Frontal cortex (tissue), 4 donors: Measurements from ENCODE around the gene GALNT18. TPM values are rescaled to one million over a fixed set of nuclear protein-coding genes. Genes with fewer than 3 reads are reported as not detected.
A peak's percentile ranks its signal among the peaks of the same experiment; 100 is the strongest.

Experiments
- DNase-seq, 2 donors: peaks; one replicate each; pipeline ENCODE4 v3.0.0; 2012; ENCODE audit warnings: low spot score in 2 of 2
- FAIRE-seq: peaks from 2 replicates; lab custom pipeline; 2012; peaks lifted over from hg19 to GRCh38; lab: Jason Lieb, UNC
- total RNA-seq: library from RNA; depleted of rRNA; stranded (reverse); fragments of >200 nt; gene quantifications from one replicate; pipeline ENCODE4 v1.2.3, GENCODE V29; 2014
- donor health status: control.
- donor health status: control.
- donor health status: control.

Gene GALNT18
- total RNA-seq, 1 donor from 2014 or later: 20.4 TPM

DNA sequence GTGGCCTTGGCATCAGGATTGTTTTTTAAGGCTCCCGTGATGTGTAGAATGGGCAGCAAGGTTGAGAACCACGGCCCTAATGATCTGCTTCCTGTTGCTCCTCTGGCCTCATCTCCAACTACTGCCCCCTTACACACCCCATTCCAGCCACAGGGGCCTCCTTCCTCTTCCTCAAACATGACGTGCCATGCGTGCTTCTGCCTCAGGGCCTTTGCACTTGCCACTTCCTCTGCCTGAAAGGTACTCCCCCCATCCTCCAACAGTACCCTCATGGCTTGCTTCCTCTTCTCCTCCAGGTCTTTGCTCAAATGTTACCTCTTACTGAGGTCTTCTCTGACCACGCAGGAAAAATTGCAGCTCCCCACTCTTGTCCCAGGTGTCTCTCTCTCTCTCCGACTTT, 174.8 kb downstream of the GALNT18 start:
- no peak for FAIRE-seq
- DNase-seq: no peak

DNA sequence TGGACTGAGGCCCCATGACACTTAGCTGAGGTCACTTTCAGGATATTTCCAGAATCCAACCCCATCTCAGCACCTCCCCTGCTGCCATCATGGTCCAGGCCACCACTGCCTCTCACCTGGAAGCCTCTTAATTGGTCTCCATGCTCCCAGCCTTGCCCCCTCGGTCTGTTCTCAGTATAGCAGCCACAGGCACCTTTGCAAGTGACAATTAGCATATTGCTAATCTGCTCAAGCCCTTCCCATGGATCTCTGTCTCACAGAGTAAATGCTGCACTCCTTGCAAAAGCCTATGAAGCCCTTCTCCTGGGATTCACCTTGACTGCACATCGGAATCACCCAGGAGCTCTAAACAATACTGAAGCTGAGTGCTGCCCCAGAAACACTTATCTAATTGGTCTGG, 175.2 kb downstream of the GALNT18 start:
- FAIRE-seq (no peak), DNase-seq (no peak)

- FAIRE-seq (no peak), DNase-seq (no peak)
These were observed 176.2 kb downstream of the GALNT18 start for GRCh38 chr11:11445441-11446185.

- no peak for FAIRE-seq
- no peak for DNase-seq
These were observed 177.0 kb downstream of the GALNT18 start for GRCh38 chr11:11444804-11445131.

DNA sequence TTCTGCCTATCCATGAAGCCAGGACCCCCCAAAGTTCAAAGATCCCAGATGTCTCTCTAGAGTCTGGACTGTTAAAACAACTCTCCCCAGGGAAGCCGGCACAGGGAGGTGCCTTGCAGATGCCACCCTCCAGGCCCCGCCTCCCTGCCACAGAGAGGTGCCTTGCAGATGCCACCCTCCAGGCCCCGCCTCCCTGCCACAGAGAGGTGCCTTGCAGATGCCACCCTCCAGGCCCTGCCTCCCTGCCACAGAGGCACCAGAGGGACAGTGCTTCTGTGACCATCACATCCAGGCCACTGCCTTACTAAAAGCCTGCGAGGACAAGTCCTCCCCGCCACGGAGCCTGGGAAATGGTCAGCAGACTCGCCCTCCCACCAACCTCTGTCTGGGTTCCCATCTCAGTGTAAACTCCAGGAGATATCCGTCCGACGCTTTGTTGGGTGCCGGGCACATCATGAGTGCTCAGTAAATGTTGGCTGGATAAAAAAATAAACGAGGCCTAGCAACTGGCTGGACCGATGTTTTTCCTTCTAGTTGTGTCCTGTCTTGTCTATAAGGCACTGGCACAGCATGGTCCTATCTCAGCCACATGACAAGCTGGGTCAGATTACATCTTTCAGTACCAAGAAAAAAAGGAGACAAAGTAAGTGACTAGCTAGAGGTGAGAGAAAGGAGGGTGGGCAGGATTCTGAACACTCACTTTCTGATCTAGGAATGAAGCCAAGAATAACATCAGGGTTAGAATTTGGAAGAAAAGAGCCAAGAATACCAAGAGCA, 177.6 kb downstream of the GALNT18 start:
- DNase-seq: peak in 1 of 2 donors; percentile 44
- FAIRE-seq: no peak

GRCh38 chr11:11442791-11443190, 179.0 kb downstream of the GALNT18 start:
- no peak for DNase-seq
- FAIRE-seq: no peak

DNA sequence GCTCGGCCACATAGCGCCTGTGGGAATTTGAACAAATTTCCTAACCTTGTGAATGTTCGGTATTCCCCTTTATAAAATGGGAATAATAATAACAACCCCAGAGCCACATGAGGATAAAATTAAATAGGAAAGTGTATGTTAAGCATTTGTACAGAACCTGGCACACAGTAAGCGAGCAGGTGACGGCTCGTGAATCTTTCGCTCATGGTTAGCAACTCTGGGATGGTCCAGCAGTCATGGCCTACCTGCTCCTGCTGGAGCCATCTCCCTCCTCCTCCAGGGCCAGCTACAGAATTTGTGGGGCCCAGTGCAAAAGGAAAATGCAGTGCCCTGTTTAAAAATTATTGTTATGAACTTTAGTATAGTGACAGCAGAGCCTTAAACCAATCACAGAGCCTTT, 180.3 kb downstream of the GALNT18 start:
- DNase-seq (no peak), FAIRE-seq (no peak)

DNA sequence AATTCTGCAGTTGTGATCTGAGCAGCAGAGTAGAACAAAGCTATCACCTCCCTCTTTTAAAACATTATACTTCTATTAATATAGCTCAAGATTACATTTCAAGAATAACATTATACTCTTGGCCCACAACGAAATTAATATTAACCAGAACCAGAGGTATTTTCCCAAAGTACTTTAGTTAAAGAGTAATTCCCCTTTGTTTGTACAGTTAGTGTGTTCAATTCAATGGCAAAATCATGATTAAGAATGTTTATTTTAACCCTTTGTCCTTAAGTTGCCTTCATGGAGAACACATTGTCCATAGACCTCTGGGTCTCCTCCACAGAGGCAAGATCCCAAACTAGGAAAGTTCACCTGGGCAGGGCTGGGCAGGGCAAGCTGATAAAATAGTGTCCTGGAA, 180.7 kb downstream of the GALNT18 start:
- FAIRE-seq: no peak
- DNase-seq: no peak

GRCh38 chr11:11440144-11440543, 181.7 kb downstream of the GALNT18 start:
- DNase-seq (no peak), FAIRE-seq (no peak)

DNA sequence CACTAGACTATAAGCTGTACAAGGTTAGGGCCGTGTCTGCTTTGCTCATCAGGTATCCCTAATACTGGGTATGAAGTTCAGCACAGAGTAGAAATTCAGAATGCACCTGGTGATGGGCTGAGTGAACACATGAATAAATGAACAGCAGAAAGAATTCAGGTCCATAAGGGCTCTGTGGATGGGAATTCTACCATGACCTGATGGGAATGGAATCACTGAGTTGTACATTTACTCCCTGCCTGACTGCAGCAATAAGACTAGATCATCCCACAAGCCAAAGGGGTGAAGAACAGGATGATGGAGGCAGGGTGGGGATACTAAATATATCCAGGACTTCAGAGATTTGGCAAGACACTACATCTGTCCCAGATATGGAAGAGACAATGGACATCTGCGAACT, 182.2 kb downstream of the GALNT18 start:
- DNase-seq: no peak
- FAIRE-seq: no peak

GRCh38 chr11:11436715-11437313, 185.0 kb downstream of the GALNT18 start:
- DNase-seq (no peak), FAIRE-seq (no peak)

DNA sequence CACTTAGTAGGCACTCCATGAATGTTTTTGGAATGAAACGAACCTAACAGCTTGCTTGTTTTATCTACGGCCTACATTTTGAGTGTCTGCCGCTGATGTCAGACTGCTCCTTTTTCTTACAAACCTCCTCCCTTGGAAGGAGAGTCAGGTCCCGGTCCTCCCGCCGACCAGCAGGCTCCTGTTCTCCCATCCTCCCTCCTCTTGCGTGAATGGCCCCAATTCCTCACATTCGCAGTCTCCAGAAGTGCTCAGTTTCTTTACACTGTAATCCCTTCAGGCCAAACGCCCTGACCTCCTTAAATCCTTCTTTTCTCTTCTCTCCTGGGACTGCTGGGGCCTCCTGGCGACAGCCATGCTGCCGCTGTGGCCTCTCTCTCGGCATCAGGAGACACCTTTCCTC, 186.2 kb downstream of the GALNT18 start:
- FAIRE-seq (no peak), DNase-seq (no peak)

DNA sequence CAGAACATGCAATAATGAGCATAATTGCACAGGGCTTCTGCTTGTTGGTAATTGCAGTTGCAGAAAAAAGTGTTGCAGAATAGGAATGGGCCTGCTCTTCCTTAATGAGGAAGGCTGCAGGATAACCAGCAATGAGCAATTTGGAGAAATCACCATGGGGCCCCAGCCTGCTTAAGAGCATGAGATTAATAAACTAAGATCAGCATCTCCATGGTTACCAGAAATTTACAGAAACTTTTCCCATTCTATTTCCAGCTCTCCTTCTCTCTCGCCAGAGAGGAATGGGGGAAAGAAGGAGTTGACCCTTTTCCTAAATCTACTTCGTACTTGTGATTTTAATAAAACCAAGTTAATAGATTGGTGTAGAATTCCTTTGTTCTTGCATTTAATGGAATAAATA, 187.8 kb downstream of the GALNT18 start:
- FAIRE-seq (no peak), DNase-seq (no peak)

GRCh38 chr11:11432621-11433319, 189.0 kb downstream of the GALNT18 start:
- DNase-seq: no peak
- no peak for FAIRE-seq

DNA sequence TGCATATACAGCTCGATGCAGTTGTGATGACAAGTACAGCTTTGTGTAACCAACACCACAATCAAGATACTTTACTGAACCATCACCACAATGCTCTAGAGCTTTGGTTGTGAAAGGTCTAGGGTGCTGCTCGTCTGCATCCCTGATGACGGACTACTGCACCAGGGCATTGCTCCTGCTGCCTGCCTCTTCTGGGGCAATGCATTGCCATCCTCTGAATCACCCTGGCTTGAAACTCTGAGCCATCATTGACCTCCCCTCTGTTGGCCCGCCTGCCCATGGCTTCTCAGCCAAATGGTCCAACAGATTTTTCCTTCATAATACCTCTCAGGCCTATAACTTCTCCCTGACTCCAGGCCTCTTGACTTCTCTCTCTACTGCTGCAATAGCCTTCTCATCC, 191.4 kb downstream of the GALNT18 start:
- no peak for DNase-seq
- no peak for FAIRE-seq

DNA sequence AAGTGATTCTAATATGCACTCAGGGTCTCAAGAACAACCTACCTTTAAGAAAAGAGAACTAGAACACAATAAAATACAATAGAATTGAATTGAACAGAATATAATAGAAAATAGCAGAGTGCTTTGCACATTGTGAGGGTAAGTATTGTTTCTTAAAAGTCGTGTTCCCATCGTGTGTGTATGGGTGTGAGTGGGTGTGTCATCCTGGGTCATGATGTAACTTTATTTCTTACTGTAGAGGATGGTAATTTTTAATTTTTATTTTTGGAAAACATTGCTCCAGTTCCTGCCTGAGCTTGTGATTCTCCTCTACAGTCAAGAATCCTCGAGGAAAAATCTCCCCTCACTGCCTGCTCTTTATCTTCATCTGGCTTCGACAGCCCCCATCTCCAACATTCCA, 193.1 kb downstream of the GALNT18 start:
- DNase-seq: no peak
- FAIRE-seq: no peak

DNA sequence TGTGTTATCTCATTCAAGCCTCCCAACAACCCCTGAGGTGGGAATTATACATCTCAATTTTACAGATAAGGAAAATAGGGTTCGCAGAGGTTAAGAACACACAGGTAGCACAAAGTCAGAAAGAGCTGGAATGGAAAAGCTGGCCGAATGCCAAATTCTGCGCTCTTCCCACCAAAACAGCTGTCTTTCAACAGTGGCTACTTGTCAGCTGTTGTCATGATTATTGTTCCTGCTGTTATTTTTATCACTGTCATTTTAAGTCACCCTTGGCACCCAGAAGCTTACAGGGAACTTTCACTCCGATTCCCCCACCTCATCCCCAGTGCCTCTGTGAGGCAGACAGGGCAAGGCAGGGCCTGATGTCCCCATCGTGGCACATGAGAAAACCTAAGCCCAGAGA, 194.3 kb downstream of the GALNT18 start:
- no peak for FAIRE-seq
- DNase-seq: no peak

- DNase-seq (no peak), FAIRE-seq (no peak)
These were observed 194.7 kb downstream of the GALNT18 start for GRCh38 chr11:11427140-11427539.

DNA sequence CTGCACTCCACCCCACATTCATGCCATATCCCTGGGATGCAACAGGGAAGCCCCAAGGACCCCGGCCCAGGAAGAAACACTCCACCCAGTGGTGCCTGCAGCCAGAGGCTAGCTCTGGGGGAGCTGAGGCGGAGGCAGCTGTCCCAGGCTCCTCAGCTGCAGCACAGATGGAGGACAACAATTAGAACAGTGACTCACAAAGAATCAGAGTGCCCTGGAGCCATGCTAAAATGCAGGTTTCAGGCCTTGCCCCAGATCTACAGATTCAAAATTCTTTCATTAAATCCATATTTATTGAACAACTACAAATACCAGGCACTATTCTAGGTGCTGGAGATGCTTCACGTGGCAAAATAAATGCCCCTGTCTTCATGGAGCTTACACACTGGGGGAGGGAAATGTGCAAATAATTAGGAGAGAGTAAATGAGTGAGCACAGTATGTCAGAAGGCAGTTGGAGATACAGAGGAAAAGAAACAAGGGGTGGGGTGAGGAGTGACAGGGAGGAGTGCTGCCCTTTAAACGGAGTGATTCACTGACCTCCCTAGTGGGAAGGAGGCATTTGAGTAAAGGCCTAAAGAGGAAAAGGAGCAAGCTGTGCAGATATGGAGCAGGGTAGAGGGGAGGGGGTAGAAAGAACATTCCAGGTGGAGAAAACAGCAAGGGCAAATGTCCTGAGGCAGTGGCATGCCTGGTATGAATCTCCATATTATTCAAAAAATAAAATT, 195.4 kb downstream of the GALNT18 start:
- FAIRE-seq: no peak

DNA sequence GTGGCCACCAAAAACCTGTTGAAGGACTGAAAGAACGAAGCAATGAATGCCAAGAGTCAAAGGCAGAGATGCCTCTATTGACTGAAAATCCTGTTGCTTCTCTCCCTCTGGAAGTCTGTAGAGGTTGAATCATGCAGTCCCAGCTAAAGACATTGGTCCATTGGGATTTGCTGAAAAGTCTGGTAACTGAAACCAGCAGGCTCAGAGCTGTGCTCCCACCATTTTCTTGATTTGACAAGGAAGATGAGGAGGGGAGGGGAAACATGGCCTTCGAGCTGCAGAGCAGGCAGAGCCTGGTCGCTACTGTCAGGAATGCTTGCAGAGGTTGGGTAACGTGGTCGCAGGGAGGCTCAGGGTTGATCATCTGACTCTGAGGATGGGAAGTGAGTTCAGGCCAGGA, 196.0 kb downstream of the GALNT18 start:
- FAIRE-seq: no peak
- no peak for DNase-seq

More for the DNA sequence above, 195.4 kb downstream of the GALNT18 start:
- DNase-seq: no peak
